Epithelial cell of proximal tubule (primary cell): ENCODE results near the gene GTF2F2. TPM values are rescaled to one million over a fixed set of nuclear protein-coding genes. Genes with fewer than 3 reads are reported as not detected.

Experiments
- DNase-seq: peaks from one replicate; pipeline ENCODE4 v3.0.0-alpha.2; 2011; ENCODE audit warnings: low read depth
- H3K4me3 ChIP-seq: 2 replicates; pipeline ENCODE4 v1.5.1; 2011; ENCODE audit warnings: low read depth, mild to moderate bottlenecking, low read length
- CTCF ChIP-seq: conservative IDR thresholded peaks from 2 replicates; pipeline ENCODE4 v1.5.1; 2012; ENCODE audit warnings: low read depth, mild to moderate bottlenecking, low read length
- total RNA-seq: library from RNA; depleted of rRNA; stranded (reverse); fragments of >200 nt; gene quantifications from 2 replicates; pipeline ENCODE4 v1.2.3, GENCODE V29; 2015

Gene GTF2F2
- total RNA-seq, 1 donor from 2014 or later: 47.9 TPM

GRCh38 chr13:45303026-45303425, 182.7 kb downstream of the GTF2F2 start:
- no peak for DNase-seq
- H3K4me3 ChIP-seq: no peak overlapping the region
- no peak for TF ChIP-seq CTCF

GRCh38 chr13:45303866-45304265, 183.6 kb downstream of the GTF2F2 start:
- no peak for DNase-seq
- TF ChIP-seq CTCF: no peak

GRCh38 chr13:45305079-45305478, 184.8 kb downstream of the GTF2F2 start:
- DNase-seq: no peak
- no peak for TF ChIP-seq CTCF
- H3K4me3 ChIP-seq: no peak overlapping the region

More at GRCh38 chr13:45303866-45304265, 183.6 kb downstream of the GTF2F2 start:
- no peak overlapping the region for H3K4me3 ChIP-seq

GRCh38 chr13:45306966-45307365, 186.7 kb downstream of the GTF2F2 start:
- DNase-seq: no peak
- no peak overlapping the region for H3K4me3 ChIP-seq
- no peak for TF ChIP-seq CTCF

- DNase-seq: no peak
- H3K4me3 ChIP-seq: peak overlapping the region; percentile 38
- no peak for TF ChIP-seq CTCF
Measured at GRCh38 chr13:45310341-45311131, 190.2 kb downstream of the GTF2F2 start.

- no peak overlapping the region for H3K4me3 ChIP-seq
- no peak for TF ChIP-seq CTCF
- no peak for DNase-seq
Measured at GRCh38 chr13:45314822-45315221, 194.5 kb downstream of the GTF2F2 start.

GRCh38 chr13:45315520-45316167, 195.3 kb downstream of the GTF2F2 start:
- H3K4me3 ChIP-seq: no peak overlapping the region
- no peak for TF ChIP-seq CTCF
- DNase-seq: no peak
